GM23338 (cell line): ENCODE data around the gene JPH4.

Experiments used
- CREB1 ChIP-seq: fragments of 250-450 bp; sonication (Bioruptor Pico); IDR thresholded peaks from 2 replicates; pipeline ENCODE4 v1.5.0; 2020; ENCODE audit warnings: low read depth, mild to moderate bottlenecking, moderate library complexity
- EZH2 ChIP-seq: fragments of 200-600 bp; sonication (generic); IDR thresholded peaks from one replicate; pipeline ENCODE4 v1.8.0; 2017; ENCODE audit warnings: antibody characterized with exemption, mild to moderate bottlenecking, low read depth; ENCODE audit not compliant: unreplicated experiment
- EZH2phosphoT487 ChIP-seq: fragments of 200-600 bp; sonication (generic); IDR thresholded peaks from one replicate; pipeline ENCODE4 v1.8.1; 2018; ENCODE audit warnings: antibody characterized with exemption; ENCODE audit not compliant: unreplicated experiment
- NANOG ChIP-seq: IDR thresholded peaks from 2 replicates; pipeline ENCODE4 v1.6.1; 2016; ENCODE audit warnings: antibody characterized with exemption, borderline replicate concordance
- POLR2AphosphoS5 ChIP-seq: IDR thresholded peaks from 2 replicates; pipeline ENCODE4 v1.6.1; 2016; ENCODE audit warnings: antibody characterized with exemption, low read depth
- STAT1 ChIP-seq: IDR thresholded peaks from one replicate; pipeline ENCODE4 v1.6.1; 2016; ENCODE audit warnings: antibody characterized with exemption; ENCODE audit not compliant: unreplicated experiment
- ZNF114 ChIP-seq: fragments of 250-450 bp; sonication (Bioruptor Pico); IDR thresholded peaks from 2 replicates; pipeline ENCODE4 v1.5.0; 2020; ENCODE audit warnings: mild to moderate bottlenecking, moderate library complexity
- ZNF331 ChIP-seq: fragments of 250-450 bp; sonication (Bioruptor Pico); IDR thresholded peaks from 2 replicates; pipeline ENCODE4 v1.5.0; 2020; ENCODE audit warnings: low read depth, mild to moderate bottlenecking, moderate library complexity
- TF ChIP-seq, protein P1 (sequence below), 2 experiments: fragments of 200-600 bp in 1 of 2; sonication (generic) in 1 of 2; conservative IDR thresholded peaks; 2 replicates each; pipeline versions ENCODE4 v1.5.1 to v1.6.1; 2016 to 2017; ENCODE audit warnings: antibody characterized with exemption in 2 of 2, low read depth in 2 of 2, mild to moderate bottlenecking in 2 of 2, moderate library complexity in 1 of 2
- TF ChIP-seq, protein P2 (sequence below): IDR thresholded peaks from one replicate; pipeline ENCODE4 v1.6.1; 2018; ENCODE audit warnings: antibody characterized with exemption; ENCODE audit not compliant: unreplicated experiment
- TF ChIP-seq, protein P3 (sequence below): IDR thresholded peaks from 2 replicates; pipeline ENCODE4 v1.6.1; 2016; ENCODE audit warnings: antibody characterized with exemption

DNA sequence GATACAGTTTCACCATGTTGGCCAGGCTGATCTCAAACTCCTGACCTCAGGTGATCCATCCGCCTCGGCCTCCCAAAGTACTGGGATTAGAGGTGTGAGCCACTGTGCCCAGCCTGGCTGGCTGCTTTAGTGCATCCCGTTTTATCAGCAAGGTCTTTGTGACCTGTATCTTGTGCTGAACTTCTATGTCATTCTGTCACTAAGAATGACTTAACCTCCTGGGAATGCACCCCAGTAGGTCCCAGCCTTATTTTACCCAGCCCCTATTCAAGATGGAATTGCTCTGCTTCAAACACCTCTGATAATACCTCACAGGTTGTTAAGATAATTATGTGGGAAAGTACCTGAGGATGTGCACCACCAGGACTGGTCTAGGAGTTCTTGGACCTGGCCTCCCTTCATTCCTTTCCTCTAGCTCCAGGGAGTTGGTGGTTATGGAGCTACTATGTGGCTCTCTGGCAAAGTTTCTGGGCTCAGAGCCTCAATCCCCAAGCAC lies 26.1 kb upstream of the JPH4 start:
- TF ChIP-seq, protein P1, sequence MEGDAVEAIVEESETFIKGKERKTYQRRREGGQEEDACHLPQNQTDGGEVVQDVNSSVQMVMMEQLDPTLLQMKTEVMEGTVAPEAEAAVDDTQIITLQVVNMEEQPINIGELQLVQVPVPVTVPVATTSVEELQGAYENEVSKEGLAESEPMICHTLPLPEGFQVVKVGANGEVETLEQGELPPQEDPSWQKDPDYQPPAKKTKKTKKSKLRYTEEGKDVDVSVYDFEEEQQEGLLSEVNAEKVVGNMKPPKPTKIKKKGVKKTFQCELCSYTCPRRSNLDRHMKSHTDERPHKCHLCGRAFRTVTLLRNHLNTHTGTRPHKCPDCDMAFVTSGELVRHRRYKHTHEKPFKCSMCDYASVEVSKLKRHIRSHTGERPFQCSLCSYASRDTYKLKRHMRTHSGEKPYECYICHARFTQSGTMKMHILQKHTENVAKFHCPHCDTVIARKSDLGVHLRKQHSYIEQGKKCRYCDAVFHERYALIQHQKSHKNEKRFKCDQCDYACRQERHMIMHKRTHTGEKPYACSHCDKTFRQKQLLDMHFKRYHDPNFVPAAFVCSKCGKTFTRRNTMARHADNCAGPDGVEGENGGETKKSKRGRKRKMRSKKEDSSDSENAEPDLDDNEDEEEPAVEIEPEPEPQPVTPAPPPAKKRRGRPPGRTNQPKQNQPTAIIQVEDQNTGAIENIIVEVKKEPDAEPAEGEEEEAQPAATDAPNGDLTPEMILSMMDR (conservative IDR thresholded peaks at IDR 0.05; ENCODE audit: low read depth in 2 of 2), result no peak
- no peak for TF ChIP-seq EZH2
- TF ChIP-seq POLR2AphosphoS5, result no peak
- TF ChIP-seq, protein P2, sequence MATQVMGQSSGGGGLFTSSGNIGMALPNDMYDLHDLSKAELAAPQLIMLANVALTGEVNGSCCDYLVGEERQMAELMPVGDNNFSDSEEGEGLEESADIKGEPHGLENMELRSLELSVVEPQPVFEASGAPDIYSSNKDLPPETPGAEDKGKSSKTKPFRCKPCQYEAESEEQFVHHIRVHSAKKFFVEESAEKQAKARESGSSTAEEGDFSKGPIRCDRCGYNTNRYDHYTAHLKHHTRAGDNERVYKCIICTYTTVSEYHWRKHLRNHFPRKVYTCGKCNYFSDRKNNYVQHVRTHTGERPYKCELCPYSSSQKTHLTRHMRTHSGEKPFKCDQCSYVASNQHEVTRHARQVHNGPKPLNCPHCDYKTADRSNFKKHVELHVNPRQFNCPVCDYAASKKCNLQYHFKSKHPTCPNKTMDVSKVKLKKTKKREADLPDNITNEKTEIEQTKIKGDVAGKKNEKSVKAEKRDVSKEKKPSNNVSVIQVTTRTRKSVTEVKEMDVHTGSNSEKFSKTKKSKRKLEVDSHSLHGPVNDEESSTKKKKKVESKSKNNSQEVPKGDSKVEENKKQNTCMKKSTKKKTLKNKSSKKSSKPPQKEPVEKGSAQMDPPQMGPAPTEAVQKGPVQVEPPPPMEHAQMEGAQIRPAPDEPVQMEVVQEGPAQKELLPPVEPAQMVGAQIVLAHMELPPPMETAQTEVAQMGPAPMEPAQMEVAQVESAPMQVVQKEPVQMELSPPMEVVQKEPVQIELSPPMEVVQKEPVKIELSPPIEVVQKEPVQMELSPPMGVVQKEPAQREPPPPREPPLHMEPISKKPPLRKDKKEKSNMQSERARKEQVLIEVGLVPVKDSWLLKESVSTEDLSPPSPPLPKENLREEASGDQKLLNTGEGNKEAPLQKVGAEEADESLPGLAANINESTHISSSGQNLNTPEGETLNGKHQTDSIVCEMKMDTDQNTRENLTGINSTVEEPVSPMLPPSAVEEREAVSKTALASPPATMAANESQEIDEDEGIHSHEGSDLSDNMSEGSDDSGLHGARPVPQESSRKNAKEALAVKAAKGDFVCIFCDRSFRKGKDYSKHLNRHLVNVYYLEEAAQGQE, result no peak
- TF ChIP-seq ZNF331 (CRISPR knock-in tag), result no peak
- no peak for TF ChIP-seq ZNF114 (CRISPR knock-in tag)
- TF ChIP-seq CREB1 (CRISPR knock-in tag), result no peak
- TF ChIP-seq, protein P3, sequence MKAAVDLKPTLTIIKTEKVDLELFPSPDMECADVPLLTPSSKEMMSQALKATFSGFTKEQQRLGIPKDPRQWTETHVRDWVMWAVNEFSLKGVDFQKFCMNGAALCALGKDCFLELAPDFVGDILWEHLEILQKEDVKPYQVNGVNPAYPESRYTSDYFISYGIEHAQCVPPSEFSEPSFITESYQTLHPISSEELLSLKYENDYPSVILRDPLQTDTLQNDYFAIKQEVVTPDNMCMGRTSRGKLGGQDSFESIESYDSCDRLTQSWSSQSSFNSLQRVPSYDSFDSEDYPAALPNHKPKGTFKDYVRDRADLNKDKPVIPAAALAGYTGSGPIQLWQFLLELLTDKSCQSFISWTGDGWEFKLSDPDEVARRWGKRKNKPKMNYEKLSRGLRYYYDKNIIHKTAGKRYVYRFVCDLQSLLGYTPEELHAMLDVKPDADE, result no peak
- TF ChIP-seq EZH2phosphoT487, result no peak
- TF ChIP-seq NANOG, result no peak
- no peak for TF ChIP-seq STAT1
